ENCODE data around the gene SLBP.

The SLBP gene

DNA sequence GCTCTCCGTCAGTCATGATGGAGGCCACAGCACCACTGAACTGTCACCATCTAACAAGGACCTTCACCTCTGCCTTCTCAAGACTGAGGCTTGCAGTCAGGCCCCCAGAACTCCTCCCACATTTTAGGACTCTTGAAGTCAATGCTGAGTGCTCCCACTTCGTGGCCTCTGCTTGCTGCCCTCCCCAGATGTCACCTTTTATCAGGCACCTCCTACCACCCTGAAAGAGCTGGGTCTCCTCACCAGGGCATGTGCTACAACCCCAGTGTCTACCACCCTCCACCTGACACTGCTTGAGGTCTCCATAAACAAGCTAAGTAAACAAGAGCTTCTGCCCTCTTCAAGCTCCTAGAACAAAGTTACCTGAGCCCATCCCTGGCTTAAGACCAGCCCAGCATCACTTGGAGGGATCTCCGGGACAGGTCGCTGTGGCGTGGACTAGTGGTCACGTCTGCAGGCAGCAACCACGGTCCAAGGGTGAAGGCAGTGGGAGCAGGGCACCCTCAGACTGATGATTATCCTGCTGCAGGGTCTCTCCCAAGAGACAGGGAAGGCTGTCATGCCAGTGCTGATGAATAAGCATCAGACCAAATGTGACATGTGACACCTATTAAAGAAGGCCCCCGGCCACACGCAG is 20.3 kb downstream of the SLBP start:
- POLR2A ChIA-PET (ENCODE audit: low non-redundant PET) = no interaction called here

DNA sequence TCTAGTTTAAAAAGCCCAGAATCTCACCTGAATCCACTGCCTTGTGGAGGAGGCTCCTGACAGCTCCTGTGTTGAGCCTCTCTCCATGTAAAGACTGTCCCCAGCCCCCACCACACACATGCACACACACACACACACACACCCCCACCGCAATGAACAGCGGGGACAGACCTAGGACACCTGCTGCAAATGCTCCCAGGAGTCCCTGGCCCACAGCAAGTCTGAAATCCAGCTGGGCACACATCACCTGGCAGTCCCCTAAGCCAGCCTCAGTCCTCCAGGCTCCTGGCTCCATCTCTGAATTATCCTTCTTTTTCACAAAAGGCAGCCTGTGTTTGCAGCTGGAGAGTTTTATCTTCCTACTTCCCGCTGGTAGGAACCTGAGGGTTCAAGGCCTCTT is 21.4 kb downstream of the SLBP start:
- TF ChIP-seq, protein P1, sequence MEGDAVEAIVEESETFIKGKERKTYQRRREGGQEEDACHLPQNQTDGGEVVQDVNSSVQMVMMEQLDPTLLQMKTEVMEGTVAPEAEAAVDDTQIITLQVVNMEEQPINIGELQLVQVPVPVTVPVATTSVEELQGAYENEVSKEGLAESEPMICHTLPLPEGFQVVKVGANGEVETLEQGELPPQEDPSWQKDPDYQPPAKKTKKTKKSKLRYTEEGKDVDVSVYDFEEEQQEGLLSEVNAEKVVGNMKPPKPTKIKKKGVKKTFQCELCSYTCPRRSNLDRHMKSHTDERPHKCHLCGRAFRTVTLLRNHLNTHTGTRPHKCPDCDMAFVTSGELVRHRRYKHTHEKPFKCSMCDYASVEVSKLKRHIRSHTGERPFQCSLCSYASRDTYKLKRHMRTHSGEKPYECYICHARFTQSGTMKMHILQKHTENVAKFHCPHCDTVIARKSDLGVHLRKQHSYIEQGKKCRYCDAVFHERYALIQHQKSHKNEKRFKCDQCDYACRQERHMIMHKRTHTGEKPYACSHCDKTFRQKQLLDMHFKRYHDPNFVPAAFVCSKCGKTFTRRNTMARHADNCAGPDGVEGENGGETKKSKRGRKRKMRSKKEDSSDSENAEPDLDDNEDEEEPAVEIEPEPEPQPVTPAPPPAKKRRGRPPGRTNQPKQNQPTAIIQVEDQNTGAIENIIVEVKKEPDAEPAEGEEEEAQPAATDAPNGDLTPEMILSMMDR (conservative IDR thresholded peaks at IDR 0.05; ENCODE audit: low read depth) = no peak
- H3K27ac ChIP-seq = 0 out of 2 replicates have a peak overlapping the region, but pooled peaks have one; percentile 2
- DNase-seq (ENCODE audit: low spot score) = no peak
- CTCF ChIA-PET = interaction anchor here (0.6 kb wide), 1 partner anchor 37 kb away, joined by 3 read pairs; no protein-coding TSS in a partner anchor
- POLR2A ChIA-PET (ENCODE audit: low non-redundant PET) = no interaction called here

More for the DNA sequence above, 20.3 kb downstream of the SLBP start:
- H3K27ac ChIP-seq = 0 out of 2 replicates have a peak overlapping the region, but pooled peaks have one; percentile 2
- CTCF ChIA-PET = no interaction called here
- no peak for DNase-seq (ENCODE audit: low spot score)
- TF ChIP-seq, protein P1 (conservative IDR thresholded peaks at IDR 0.05; ENCODE audit: low read depth) = no peak

DNA sequence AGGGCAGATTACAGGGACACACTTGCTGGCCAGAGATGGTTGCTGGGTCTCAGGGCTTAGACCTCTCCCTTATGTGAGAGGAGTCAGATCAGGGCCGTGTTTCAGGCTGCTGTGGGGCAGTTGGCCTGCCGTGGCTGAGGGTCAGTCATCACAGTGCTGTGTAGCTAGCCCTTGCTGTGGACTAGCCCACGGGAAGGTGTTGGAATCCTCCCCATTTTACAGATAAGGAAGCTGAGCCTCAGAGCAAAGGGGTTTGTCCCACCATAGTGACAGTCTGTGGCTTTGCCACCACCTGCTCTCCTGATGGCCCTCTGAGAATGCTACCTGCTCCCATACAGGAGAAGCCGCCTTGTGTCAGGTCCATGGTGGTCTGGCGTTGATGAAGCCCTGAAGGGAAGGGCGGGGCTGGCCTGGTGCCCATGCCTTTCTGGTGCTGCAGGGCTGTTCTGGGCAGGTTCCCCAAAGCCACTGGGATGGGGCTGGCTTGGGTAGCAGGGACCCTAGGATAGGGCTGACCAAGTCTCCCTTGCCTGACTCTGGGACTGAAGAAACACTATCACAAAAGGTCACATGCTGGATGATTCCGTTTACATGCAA is 25.6 kb downstream of the SLBP start:
- peak overlapping the region; percentile 90 for H3K27ac ChIP-seq
- ChIA-PET CTCF (no interaction called here), POLR2A (ENCODE audit: low non-redundant PET) (no interaction called here)
- TF ChIP-seq, protein P1 (conservative IDR thresholded peaks at IDR 0.05; ENCODE audit: low read depth) = no peak
- DNase-seq (ENCODE audit: low spot score) = no peak

DNA sequence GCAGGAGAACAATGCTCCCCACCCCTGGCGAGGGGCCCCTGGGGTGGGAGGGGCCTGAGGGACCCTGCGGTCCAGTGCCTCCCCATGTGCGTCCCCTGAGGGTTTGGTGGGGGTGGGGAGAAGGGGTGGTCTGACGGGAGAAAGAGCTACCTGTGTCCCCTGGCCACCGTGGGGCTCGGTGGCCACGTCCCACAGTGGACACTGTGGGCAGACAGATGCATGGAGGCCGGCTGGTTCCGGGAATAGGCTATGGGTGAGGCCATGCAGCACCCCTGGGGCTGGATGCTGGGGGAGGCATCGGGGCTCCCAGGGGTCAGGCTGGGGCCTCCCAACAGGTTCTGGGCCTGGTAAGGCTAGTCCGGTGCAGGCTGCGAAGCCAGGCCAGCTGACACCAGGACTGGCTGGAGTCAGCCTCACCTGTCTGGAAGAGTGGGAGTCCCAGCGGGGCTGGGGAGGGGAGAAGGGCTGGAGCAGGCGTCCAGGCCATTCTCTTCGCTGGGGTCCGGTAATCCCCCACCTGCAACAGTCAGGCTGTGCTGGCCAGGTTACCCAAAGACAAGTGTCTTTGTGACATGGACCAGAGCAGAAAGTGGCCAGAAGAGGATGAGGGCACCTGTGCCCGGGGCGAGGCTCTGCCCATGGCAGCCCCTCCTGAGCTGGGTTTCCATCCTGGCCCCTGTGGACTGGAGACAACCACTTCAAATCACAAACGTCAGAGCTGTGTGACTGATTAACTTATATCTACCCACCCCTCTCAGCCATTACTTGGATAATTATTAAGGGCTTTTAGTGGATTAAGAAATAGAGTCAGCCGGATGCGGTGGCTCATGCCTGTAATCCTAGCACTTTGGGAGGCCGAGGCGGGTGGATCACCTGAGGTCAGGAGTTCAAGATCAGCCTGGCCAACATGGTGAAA is 26.6 kb downstream of the SLBP start:
- ChIA-PET CTCF (no interaction called here), POLR2A (ENCODE audit: low non-redundant PET) (no interaction called here)
- TF ChIP-seq, protein P1 (conservative IDR thresholded peaks at IDR 0.05; ENCODE audit: low read depth) = no peak

DNA sequence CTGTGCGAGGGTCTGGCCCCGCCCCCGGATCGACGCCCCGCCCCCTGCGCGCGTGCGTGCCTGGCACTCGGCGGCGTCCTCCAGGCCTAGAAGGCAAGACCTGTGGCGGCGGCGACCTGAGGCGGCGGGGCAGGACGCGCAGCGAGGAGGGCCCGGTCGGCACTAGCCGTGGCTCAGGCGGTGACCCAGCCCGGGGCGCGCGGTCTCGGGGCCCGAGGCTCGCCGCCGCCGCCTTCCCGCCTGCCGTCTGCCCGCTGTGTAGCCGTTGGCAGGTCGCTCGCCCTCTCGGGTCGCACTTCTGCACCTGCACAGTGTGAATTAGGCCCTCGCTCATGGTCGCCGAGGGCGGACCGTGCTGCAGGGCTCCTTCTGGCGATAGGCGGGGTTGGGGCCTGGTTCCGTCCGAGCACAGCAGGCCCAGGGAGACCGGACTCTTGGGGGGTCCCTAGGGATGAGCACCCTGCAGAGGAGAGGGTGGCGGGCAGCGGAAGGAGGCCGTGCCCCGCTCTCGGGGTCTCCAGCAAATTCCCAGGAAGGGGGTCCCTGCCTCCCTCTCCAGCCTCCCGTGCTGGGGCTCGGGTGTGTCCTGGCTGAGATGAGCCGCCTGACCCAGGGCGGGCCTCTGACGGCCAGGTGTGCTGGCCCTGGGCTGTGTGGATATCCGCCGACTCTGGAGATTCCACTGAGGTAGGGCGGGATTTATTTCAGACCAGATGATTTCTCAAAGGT is 27.4 kb downstream of the SLBP start:
- CTCF ChIA-PET = interaction anchor here (0.6 kb wide), 1 partner anchor 513 kb away, joined by 3 read pairs; no protein-coding TSS in a partner anchor
- H3K27ac ChIP-seq = peak overlapping the region; percentile 90
- TF ChIP-seq, protein P1 (conservative IDR thresholded peaks at IDR 0.05; ENCODE audit: low read depth) = no peak
- POLR2A ChIA-PET (ENCODE audit: low non-redundant PET) = no interaction called here
- no peak for DNase-seq (ENCODE audit: low spot score)

More for the DNA sequence above, 26.6 kb downstream of the SLBP start:
- no peak for DNase-seq (ENCODE audit: low spot score)
- H3K27ac ChIP-seq = peak overlapping the region; percentile 90

Data from RWPE1 (cell line).